CD14-positive monocyte (primary cell): ENCODE results near the gene SLC6A2. TPM values are rescaled to one million over a fixed set of nuclear protein-coding genes. Genes with fewer than 3 reads are reported as not detected.

Source experiments
- DNase-seq, 3 donors: peaks; one replicate each; pipeline ENCODE4 v3.0.0-alpha.2; 2011 to 2022
- H2AFZ ChIP-seq: 2 replicates; pipeline ENCODE4 v1.6.0; 2012; ENCODE audit warnings: mild to moderate bottlenecking, low read depth, low read length, inconsistent platforms; ENCODE audit not compliant: insufficient read depth, poor library complexity, severe bottlenecking
- H3K27ac ChIP-seq, 2 donors: 1 replicate in 1 of 2; 2 replicates in 1 of 2; pipeline ENCODE4 v1.5.1; 2012 to 2013; ENCODE audit warnings: low read length in 2 of 2, control low read depth in 1 of 2, inconsistent platforms in 1 of 2, low read depth in 1 of 2, mild to moderate bottlenecking in 1 of 2
- H3K27me3 ChIP-seq, 2 donors: one replicate each; pipeline versions ENCODE4 v1.6.0 to v1.6.1; 2011 to 2013; ENCODE audit warnings: low read length in 2 of 2; ENCODE audit not compliant: control insufficient read depth in 2 of 2, insufficient read depth in 2 of 2
- H3K36me3 ChIP-seq, 2 donors: replicated peaks in 1 of 2; 1 replicate in 1 of 2; 2 replicates in 1 of 2; pipeline versions ENCODE4 v1.5.1 to v1.6.1; 2012 to 2013; ENCODE audit warnings: low read length in 2 of 2, control low read depth in 1 of 2, inconsistent platforms in 1 of 2, mild to moderate bottlenecking in 1 of 2; ENCODE audit not compliant: insufficient read depth in 2 of 2, control insufficient read depth in 1 of 2
- H3K4me1 ChIP-seq, 2 donors: 1 replicate in 1 of 2; 2 replicates in 1 of 2; pipeline versions ENCODE4 v1.5.1 to v1.6.1; 2012 to 2013; ENCODE audit warnings: low read length in 2 of 2, control low read depth in 1 of 2, inconsistent platforms in 1 of 2, mild to moderate bottlenecking in 1 of 2, moderate library complexity in 1 of 2; ENCODE audit not compliant: insufficient read depth in 2 of 2, control insufficient read depth in 1 of 2
- H3K4me2 ChIP-seq: replicated peaks from 2 replicates; pipeline ENCODE3; 2012; ENCODE audit warnings: low read length, moderate library complexity, mild to moderate bottlenecking; ENCODE audit not compliant: poor library complexity, severe bottlenecking; ENCODE audit errors: extremely low read depth
- H3K4me3 ChIP-seq, 3 experiments: fragments of 200-600 bp in 1 of 3; sonication (generic) in 1 of 3; replicated peaks in 1 of 3; 1 replicate in 2 of 3; 2 replicates in 1 of 3; pipeline ENCODE4 v1.5.1; 2011 to 2013; ENCODE audit warnings: low read length in 3 of 3, mild to moderate bottlenecking in 3 of 3, control low read depth in 2 of 3, low read depth in 2 of 3, inconsistent platforms in 1 of 3, moderate library complexity in 1 of 3
- H3K79me2 ChIP-seq: 2 replicates; pipeline ENCODE4 v1.6.0; 2012; ENCODE audit warnings: mild to moderate bottlenecking, control low read depth, inconsistent platforms, low read length, moderate library complexity; ENCODE audit not compliant: insufficient read depth
- H3K9ac ChIP-seq: 2 replicates; pipeline ENCODE4 v1.6.0; 2017; ENCODE audit warnings: low read length, mild to moderate bottlenecking; ENCODE audit not compliant: insufficient read depth, poor library complexity, severe bottlenecking
- H3K9me3 ChIP-seq, 2 donors: replicated peaks in 1 of 2; 1 replicate in 1 of 2; 2 replicates in 1 of 2; pipeline versions ENCODE4 v1.5.1 to v1.6.1; 2012 to 2013; ENCODE audit warnings: low read length in 2 of 2, control low read depth in 1 of 2; ENCODE audit not compliant: control insufficient read depth in 1 of 2, insufficient read depth in 1 of 2
- H4K20me1 ChIP-seq: 2 replicates; pipeline ENCODE4 v1.6.0; 2012; ENCODE audit warnings: mild to moderate bottlenecking, low read length, control low read depth, moderate library complexity; ENCODE audit not compliant: insufficient read depth
- H3K27ac Mint-ChIP-seq, 7 donors: one replicate each; pipeline ENCODE4 v1.8.0; 2020; ENCODE audit warnings: mild to moderate bottlenecking in 7 of 7, mixed read lengths in 7 of 7, moderate library complexity in 6 of 7, inconsistent platforms in 2 of 7
- H3K27me3 Mint-ChIP-seq, 3 donors: one replicate each; pipeline ENCODE4 v1.8.0; 2021 to 2022; ENCODE audit warnings: low read depth in 3 of 3, mild to moderate bottlenecking in 3 of 3, mixed read lengths in 3 of 3, moderate library complexity in 3 of 3, inconsistent platforms in 1 of 3
- H3K36me3 Mint-ChIP-seq, 2 donors: one replicate each; pipeline ENCODE4 v1.8.0; 2020; ENCODE audit warnings: mixed read lengths in 2 of 2, inconsistent platforms in 1 of 2, mild to moderate bottlenecking in 1 of 2
- H3K4me1 Mint-ChIP-seq: one replicate; pipeline ENCODE4 v1.8.0; 2020; ENCODE audit warnings: mild to moderate bottlenecking, mixed read lengths
- H3K4me3 Mint-ChIP-seq, 2 donors: one replicate each; pipeline ENCODE4 v1.8.0; 2020; ENCODE audit warnings: mild to moderate bottlenecking in 2 of 2, mixed read lengths in 2 of 2, moderate library complexity in 1 of 2
- H3K9me3 Mint-ChIP-seq, 7 donors: one replicate each; pipeline ENCODE4 v1.8.0; 2020 to 2022; ENCODE audit warnings: mixed read lengths in 7 of 7, mild to moderate bottlenecking in 6 of 7, moderate library complexity in 6 of 7, inconsistent platforms in 2 of 7
- CTCF ChIP-seq: fragments of 200-600 bp; IDR thresholded peaks from one replicate; pipeline ENCODE4 v1.8.0; 2022; ENCODE audit warnings: antibody characterized with exemption, mild to moderate bottlenecking
- WGBS: methylation state at CpG from one replicate; pipeline ENCODE4 v1.1.5; 2013; ENCODE audit warnings: missing lambda C conversion rate; ENCODE audit not compliant: insufficient coverage; 5-methylcytosine and 5-hydroxymethylcytosine counted together
- intact Hi-C, 2 donors: fragments of 100-400 bp; cut with micrococcal nuclease; formaldehyde crosslinking; loops; one replicate each; pipeline versions ENCODE4 v1.15.0 to v1.15.1; 2023
- polyA plus RNA-seq, 3 donors: library from polyadenylated mRNA; depleted of rRNA in 1 of 3; unstranded in 2 of 3; stranded (reverse) in 1 of 3; fragments of 300-500 nt in 2 of 3; fragments of >200 nt in 1 of 3; fragmentation: Illumina TruSeq in 2 of 3; gene quantifications; 1 replicate in 2 of 3; 2 replicates in 1 of 3; pipeline ENCODE4 v1.2.3, GENCODE V29; 2012 to 2021

Gene SLC6A2
- polyA plus RNA-seq, 3 donors = not detected

GRCh38 chr16:55691771-55692170 is 36.0 kb downstream of the SLC6A2 start:
- no peak overlapping the region for H3K9ac ChIP-seq
- no peaks in the 10 kb centered on the region for H3K9me3 Mint-ChIP-seq
- H3K4me1 ChIP-seq = no peaks in the 10 kb centered on the region
- H3K27me3 ChIP-seq = no peaks in the 10 kb centered on the region
- H3K4me3 Mint-ChIP-seq = no peak overlapping the region
- no peak overlapping the region for H3K4me2 ChIP-seq
- no peaks in the 10 kb centered on the region for H3K79me2 ChIP-seq
- H3K27ac Mint-ChIP-seq = no peak overlapping the region
- H3K36me3 ChIP-seq = no peaks in the 10 kb centered on the region
- no peak overlapping the region for H3K4me3 ChIP-seq
- no peak for TF ChIP-seq CTCF
- H2AFZ ChIP-seq = no peak overlapping the region
- no peaks in the 10 kb centered on the region for H3K9me3 ChIP-seq
- intact Hi-C loops = no loop called here
- H3K4me1 Mint-ChIP-seq = no peaks in the 10 kb centered on the region
- H3K27me3 Mint-ChIP-seq = peaks cover 0 to 2% (median 0%) of the 10 kb centered on the region in 3 donors
- H3K27ac ChIP-seq = no peak overlapping the region
- no peak for DNase-seq
- H3K36me3 Mint-ChIP-seq = no peaks in the 10 kb centered on the region
- no peaks in the 10 kb centered on the region for H4K20me1 ChIP-seq
- 98% methylated on average over 12 of the region's 12 CpGs for WGBS

GRCh38 chr16:55695595-55695994 is 39.8 kb downstream of the SLC6A2 start:
- H4K20me1 ChIP-seq = no peaks in the 10 kb centered on the region
- Mint-ChIP-seq H3K9me3 (no peaks in the 10 kb centered on the region), H3K4me3 (no peak overlapping the region), H3K36me3 (no peaks in the 10 kb centered on the region), H3K4me1 (no peaks in the 10 kb centered on the region), H3K27ac (no peak overlapping the region), H3K27me3 (peaks cover 0 to 3% (median 2%) of the 10 kb centered on the region in 3 donors)
- H3K4me3 ChIP-seq = no peak overlapping the region
- no peak overlapping the region for H3K27ac ChIP-seq
- no peaks in the 10 kb centered on the region for H3K4me1 ChIP-seq
- WGBS = 100% methylated on average over 3 of the region's 5 CpGs
- no peak overlapping the region for H3K9ac ChIP-seq
- H3K27me3 ChIP-seq = no peaks in the 10 kb centered on the region
- H3K79me2 ChIP-seq = no peaks in the 10 kb centered on the region
- TF ChIP-seq CTCF = no peak
- no peak for DNase-seq
- H3K36me3 ChIP-seq = no peaks in the 10 kb centered on the region
- H2AFZ ChIP-seq = no peak overlapping the region
- intact Hi-C loops = no loop called here
- no peak overlapping the region for H3K4me2 ChIP-seq
- no peaks in the 10 kb centered on the region for H3K9me3 ChIP-seq
